OCI-LY3 (cell line): Measurements from ENCODE around the gene TCF4.

Source experiments
- H2AFZ ChIP-seq: fragments of 200-600, 300-600 bp; shearing (Covaris generic); 2 replicates; pipeline ENCODE4 v1.6.0; 2014; ENCODE audit warnings: antibody characterized with exemption, low read depth, low read length
- H3K27ac ChIP-seq: fragments of 200-600, 300-600 bp; sonication (generic); 2 replicates; pipeline ENCODE4 v1.5.1; 2014; ENCODE audit warnings: mild to moderate bottlenecking, low read length, moderate library complexity, mixed read lengths
- H3K27me3 ChIP-seq: fragments of 200-600, 300-600 bp; sonication (generic); 2 replicates; pipeline ENCODE4 v1.6.1; 2014; ENCODE audit warnings: low read depth, low read length, mixed read lengths
- H3K36me3 ChIP-seq: fragments of 200-600, 300-600 bp; sonication (generic); replicated peaks from 2 replicates; pipeline ENCODE3; 2014; ENCODE audit warnings: low read depth, low read length, mixed read lengths
- H3K4me1 ChIP-seq: fragments of 300-600, 200-600 bp; sonication (generic); 2 replicates; pipeline ENCODE4 v1.6.1; 2014; ENCODE audit warnings: low read length, mixed read lengths
- H3K4me2 ChIP-seq: fragments of 200-600, 300-600 bp; sonication (generic); 2 replicates; pipeline ENCODE4 v1.6.1; 2014; ENCODE audit warnings: low read length, mixed read lengths
- H3K4me3 ChIP-seq: fragments of 300-600, 200-600 bp; sonication (generic); 2 replicates; pipeline ENCODE4 v1.5.1; 2014; ENCODE audit warnings: antibody characterized with exemption, mild to moderate bottlenecking, low read length, moderate library complexity
- H3K79me2 ChIP-seq: fragments of 300-600, 200-600 bp; shearing (Covaris generic); 2 replicates; pipeline ENCODE4 v1.6.1; 2014; ENCODE audit warnings: mild to moderate bottlenecking, low read length, mixed read lengths
- H3K9ac ChIP-seq: fragments of 300-600, 200-600 bp; shearing (Covaris generic); 2 replicates; pipeline ENCODE4 v1.6.0; 2014; ENCODE audit warnings: mild to moderate bottlenecking, low read length, moderate library complexity
- H3K9me3 ChIP-seq: fragments of 200-600, 300-600 bp; shearing (Covaris generic); 2 replicates; pipeline ENCODE4 v1.6.1; 2014; ENCODE audit warnings: low read length, mixed read lengths; ENCODE audit not compliant: insufficient read depth
- H4K20me1 ChIP-seq: fragments of 200-600, 300-600 bp; sonication (generic); 2 replicates; pipeline ENCODE4 v1.6.1; 2016; ENCODE audit warnings: low read length, mixed read lengths; ENCODE audit not compliant: insufficient read depth
- EZH2phosphoT487 ChIP-seq: fragments of 200-600 bp; shearing (Covaris generic); IDR thresholded peaks from 2 replicates; pipeline ENCODE4 v1.6.1; 2018; ENCODE audit warnings: antibody characterized with exemption, mixed run types, low read depth
- TF ChIP-seq, protein P1 (sequence below): fragments of 200-600, 300-600 bp; sonication (generic); IDR thresholded peaks from 2 replicates; pipeline ENCODE4 v1.5.1; 2014; ENCODE audit warnings: antibody characterized with exemption, low read length, low read depth

The TCF4 gene

DNA sequence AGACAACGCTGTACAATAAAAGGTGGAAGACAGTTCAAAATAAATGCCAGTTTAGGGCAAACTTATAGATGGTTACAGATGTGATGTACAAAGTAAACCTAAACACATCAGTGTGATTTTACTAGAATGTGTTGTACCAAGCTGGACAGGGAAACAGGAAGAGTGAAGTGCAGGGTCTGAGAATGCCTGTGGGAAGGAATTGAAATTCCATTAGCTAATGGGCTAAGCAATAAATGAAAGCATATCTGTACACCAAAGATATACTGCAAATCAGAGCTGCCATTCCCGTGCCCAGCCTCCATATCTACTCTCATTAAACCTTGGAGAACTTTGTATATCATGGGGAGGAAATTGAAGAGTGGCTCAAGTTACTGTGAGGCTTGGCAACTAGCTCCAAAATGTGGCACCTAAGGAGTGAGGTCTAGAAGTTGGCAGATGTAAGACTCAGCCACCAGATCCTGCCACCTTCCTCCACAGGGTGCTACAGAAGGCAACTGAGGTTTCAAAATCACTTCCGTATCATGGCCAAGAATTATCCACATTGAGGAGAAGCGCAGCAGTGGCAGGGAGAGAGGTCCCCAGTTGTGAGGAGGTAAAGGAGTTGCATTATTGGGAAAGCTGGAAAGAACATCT lies 277.8 kb downstream of the TCF4 start:
- Histone ChIP-seq H3K4me3 (no peak overlapping the region), H3K4me2 (no peak overlapping the region), H3K9ac (no peak overlapping the region), H3K36me3 (peaks cover 76% of the 10 kb centered on the region), H3K4me1 (peaks cover 39% of the 10 kb centered on the region), H2AFZ (no peak overlapping the region), H3K27ac (no peak overlapping the region), H3K27me3 (no peaks in the 10 kb centered on the region), H3K9me3 (no peaks in the 10 kb centered on the region), H3K79me2 (peaks cover 100% of the 10 kb centered on the region), H4K20me1 (peaks cover 99% of the 10 kb centered on the region)
- TF ChIP-seq, protein P1, sequence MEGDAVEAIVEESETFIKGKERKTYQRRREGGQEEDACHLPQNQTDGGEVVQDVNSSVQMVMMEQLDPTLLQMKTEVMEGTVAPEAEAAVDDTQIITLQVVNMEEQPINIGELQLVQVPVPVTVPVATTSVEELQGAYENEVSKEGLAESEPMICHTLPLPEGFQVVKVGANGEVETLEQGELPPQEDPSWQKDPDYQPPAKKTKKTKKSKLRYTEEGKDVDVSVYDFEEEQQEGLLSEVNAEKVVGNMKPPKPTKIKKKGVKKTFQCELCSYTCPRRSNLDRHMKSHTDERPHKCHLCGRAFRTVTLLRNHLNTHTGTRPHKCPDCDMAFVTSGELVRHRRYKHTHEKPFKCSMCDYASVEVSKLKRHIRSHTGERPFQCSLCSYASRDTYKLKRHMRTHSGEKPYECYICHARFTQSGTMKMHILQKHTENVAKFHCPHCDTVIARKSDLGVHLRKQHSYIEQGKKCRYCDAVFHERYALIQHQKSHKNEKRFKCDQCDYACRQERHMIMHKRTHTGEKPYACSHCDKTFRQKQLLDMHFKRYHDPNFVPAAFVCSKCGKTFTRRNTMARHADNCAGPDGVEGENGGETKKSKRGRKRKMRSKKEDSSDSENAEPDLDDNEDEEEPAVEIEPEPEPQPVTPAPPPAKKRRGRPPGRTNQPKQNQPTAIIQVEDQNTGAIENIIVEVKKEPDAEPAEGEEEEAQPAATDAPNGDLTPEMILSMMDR, result no peak
- no peak for TF ChIP-seq EZH2phosphoT487

DNA sequence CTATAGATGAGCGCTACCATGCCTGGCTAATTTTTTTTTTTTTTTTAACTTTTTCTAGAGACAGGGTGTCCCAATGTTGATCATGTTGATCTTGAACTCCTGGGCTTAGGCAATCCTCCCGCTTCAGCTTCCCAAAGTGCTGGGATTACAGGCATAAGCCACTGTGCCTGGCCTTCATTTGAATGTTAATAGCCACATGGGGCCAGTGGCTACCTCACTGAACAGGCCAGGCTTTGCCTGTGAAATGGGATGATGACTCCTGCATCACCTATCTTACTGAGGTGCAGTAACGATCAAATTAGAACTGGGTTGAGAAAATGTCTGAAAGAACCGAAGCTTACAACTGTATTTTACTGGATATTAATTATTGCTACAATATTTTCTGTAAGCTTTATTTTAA lies 278.7 kb downstream of the TCF4 start:
- Histone ChIP-seq H3K4me3 (no peak overlapping the region), H3K9me3 (no peaks in the 10 kb centered on the region), H3K4me1 (peaks cover 36% of the 10 kb centered on the region), H3K36me3 (peaks cover 79% of the 10 kb centered on the region), H3K4me2 (no peak overlapping the region), H3K79me2 (peaks cover 100% of the 10 kb centered on the region), H4K20me1 (peaks cover 99% of the 10 kb centered on the region), H3K27me3 (no peaks in the 10 kb centered on the region), H2AFZ (no peak overlapping the region), H3K9ac (no peak overlapping the region), H3K27ac (no peak overlapping the region)
- TF ChIP-seq, protein P1, result no peak
- TF ChIP-seq EZH2phosphoT487, result no peak

DNA sequence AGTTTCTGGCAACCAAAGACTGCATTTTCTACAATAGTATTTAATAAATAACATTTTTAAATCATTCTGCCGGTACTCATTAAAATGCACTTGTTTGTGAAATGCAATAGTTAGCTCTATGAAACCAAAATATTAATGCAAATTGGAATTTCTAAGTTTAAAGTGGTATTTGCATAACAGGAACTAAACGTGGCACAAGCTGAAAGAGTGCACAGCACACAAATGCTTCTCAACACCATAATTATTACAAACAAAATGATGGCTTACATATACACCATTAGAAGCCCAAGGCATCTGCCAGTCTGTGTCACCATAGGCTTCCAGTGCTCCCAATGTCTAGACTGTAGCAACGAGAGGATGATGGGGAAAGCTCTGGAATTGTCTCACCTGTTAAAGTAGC lies 280.5 kb downstream of the TCF4 start:
- H3K4me2 ChIP-seq, result 0 out of 2 replicates have a peak overlapping the region, but pooled peaks have one; percentile 2

DNA sequence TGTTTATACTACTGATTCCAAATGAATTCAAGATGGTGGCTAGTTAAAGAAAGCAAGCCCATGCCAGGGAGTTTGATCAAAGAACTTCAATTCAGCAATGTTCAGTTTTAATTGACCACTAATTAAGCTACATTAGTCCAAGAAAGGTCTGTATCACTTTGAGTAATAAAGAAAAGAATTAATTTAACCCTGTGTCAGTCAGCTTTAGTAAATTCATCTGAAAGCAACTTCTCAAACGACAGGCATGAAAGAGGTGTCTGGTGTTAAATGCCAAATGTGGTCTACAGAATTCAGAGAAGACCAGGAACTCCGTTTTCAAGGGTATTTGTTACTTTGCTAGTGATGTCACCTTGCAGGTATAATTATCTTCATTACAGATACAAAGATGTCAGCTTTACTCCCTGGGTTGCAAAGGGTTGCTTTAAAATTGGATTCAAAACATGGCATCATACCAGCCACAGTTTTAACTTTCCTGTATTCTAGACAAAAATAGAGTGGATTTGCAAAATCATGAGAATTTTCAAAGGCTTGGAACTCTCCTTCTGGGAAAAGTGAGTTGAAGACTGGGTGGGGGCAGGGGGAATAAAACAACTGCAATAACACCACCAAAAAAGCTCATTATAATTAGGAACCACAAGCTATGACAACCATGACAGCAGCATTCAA lies 281.5 kb downstream of the TCF4 start:
- peaks cover 50% of the 10 kb centered on the region for H3K4me1 ChIP-seq
- no peak overlapping the region for H3K27ac ChIP-seq
- H3K4me2 ChIP-seq, result no peak overlapping the region
- H3K79me2 ChIP-seq, result peaks cover 100% of the 10 kb centered on the region
- H3K4me3 ChIP-seq, result no peak overlapping the region
- no peaks in the 10 kb centered on the region for H3K9me3 ChIP-seq
- H2AFZ ChIP-seq, result no peak overlapping the region
- TF ChIP-seq, protein P1, result no peak
- TF ChIP-seq EZH2phosphoT487, result no peak
- no peak overlapping the region for H3K9ac ChIP-seq
- peaks cover 88% of the 10 kb centered on the region for H3K36me3 ChIP-seq
- peaks cover 99% of the 10 kb centered on the region for H4K20me1 ChIP-seq
- no peaks in the 10 kb centered on the region for H3K27me3 ChIP-seq

More for the DNA sequence above, 280.5 kb downstream of the TCF4 start:
- H3K4me1 ChIP-seq, result peaks cover 41% of the 10 kb centered on the region
- peaks cover 100% of the 10 kb centered on the region for H3K79me2 ChIP-seq
- no peak overlapping the region for H3K9ac ChIP-seq
- H2AFZ ChIP-seq, result no peak overlapping the region
- H3K27ac ChIP-seq, result peak overlapping the region; percentile 9; the same call in 1 of the 2 replicates
- no peaks in the 10 kb centered on the region for H3K27me3 ChIP-seq
- no peak overlapping the region for H3K4me3 ChIP-seq
- peaks cover 99% of the 10 kb centered on the region for H4K20me1 ChIP-seq
- TF ChIP-seq, protein P1, result no peak
- no peak for TF ChIP-seq EZH2phosphoT487
- peaks cover 86% of the 10 kb centered on the region for H3K36me3 ChIP-seq
- no peaks in the 10 kb centered on the region for H3K9me3 ChIP-seq
